Measurements from ENCODE around the gene FRRS1L.

FRRS1L gene

GRCh38 chr9:109098960-109099308 lies 68.1 kb downstream of the FRRS1L start:
- no peak for DNase-seq (ENCODE audit: low read depth)
- no peak for TF ChIP-seq CTCF (IDR thresholded peaks at IDR 0.05; ENCODE audit: control insufficient read depth, extremely low read depth, insufficient read depth)
- H3K4me3 ChIP-seq (ENCODE audit: low read depth, low read length) = no peak overlapping the region

- peak; percentile 35; the same call in 1 of the 2 replicates for TF ChIP-seq CTCF (IDR thresholded peaks at IDR 0.05; ENCODE audit: control insufficient read depth, extremely low read depth, insufficient read depth)
- DNase-seq (ENCODE audit: low read depth) = peak; percentile 88
- no peak overlapping the region for H3K4me3 ChIP-seq (ENCODE audit: low read depth, low read length)
Observed at GRCh38 chr9:109098171-109098959, 68.7 kb downstream of the FRRS1L start.

- H3K4me3 ChIP-seq (ENCODE audit: low read depth, low read length) = no peak overlapping the region
- no peak for DNase-seq (ENCODE audit: low read depth)
- TF ChIP-seq CTCF (IDR thresholded peaks at IDR 0.05; ENCODE audit: control insufficient read depth, extremely low read depth, insufficient read depth) = no peak
Observed at GRCh38 chr9:109097146-109097545, 69.9 kb downstream of the FRRS1L start.

- TF ChIP-seq CTCF (IDR thresholded peaks at IDR 0.05; ENCODE audit: control insufficient read depth, extremely low read depth, insufficient read depth) = no peak
- DNase-seq (ENCODE audit: low read depth) = no peak
- no peak overlapping the region for H3K4me3 ChIP-seq (ENCODE audit: low read depth, low read length)
Observed at GRCh38 chr9:109095321-109095720, 71.7 kb downstream of the FRRS1L start.

- no peak overlapping the region for H3K4me3 ChIP-seq (ENCODE audit: low read depth, low read length)
- TF ChIP-seq CTCF (IDR thresholded peaks at IDR 0.05; ENCODE audit: control insufficient read depth, extremely low read depth, insufficient read depth) = no peak
- no peak for DNase-seq (ENCODE audit: low read depth)
Observed at GRCh38 chr9:109094268-109094667, 72.8 kb downstream of the FRRS1L start.

GRCh38 chr9:109092587-109092986 lies 74.5 kb downstream of the FRRS1L start:
- H3K4me3 ChIP-seq (ENCODE audit: low read depth, low read length) = no peak overlapping the region
- TF ChIP-seq CTCF (IDR thresholded peaks at IDR 0.05; ENCODE audit: control insufficient read depth, extremely low read depth, insufficient read depth) = no peak
- DNase-seq (ENCODE audit: low read depth) = no peak

- TF ChIP-seq CTCF (IDR thresholded peaks at IDR 0.05; ENCODE audit: control insufficient read depth, extremely low read depth, insufficient read depth) = no peak
- no peak overlapping the region for H3K4me3 ChIP-seq (ENCODE audit: low read depth, low read length)
- DNase-seq (ENCODE audit: low read depth) = no peak
Observed at GRCh38 chr9:109092051-109092580, 74.9 kb downstream of the FRRS1L start.

Data from LNCaP clone FGC (cell line).